Kidney (tissue), 14 donors: Measurements from ENCODE around the gene ARFGEF3. TPM values are rescaled to one million over a fixed set of nuclear protein-coding genes. Genes with fewer than 3 reads are reported as not detected.

Source experiments
- DNase-seq, 5 donors: peaks; one replicate each; pipeline ENCODE4 v3.0.0-alpha.2; 2013 to 2020
- FAIRE-seq: peaks from 2 replicates; lab custom pipeline; 2012; peaks lifted over from hg19 to GRCh38; lab: Jason Lieb, UNC
- H3K27ac ChIP-seq, 2 donors: one replicate each; pipeline ENCODE4 v1.7.0; 2013; ENCODE audit warnings: low read depth in 2 of 2, low read length in 2 of 2, inconsistent platforms in 1 of 2
- H3K27me3 ChIP-seq: one replicate; pipeline ENCODE4 v1.7.1; 2013; ENCODE audit warnings: low read length, inconsistent platforms; ENCODE audit not compliant: control insufficient read depth, insufficient read depth
- H3K36me3 ChIP-seq, 3 donors: one replicate each; pipeline versions ENCODE4 v1.7.0 to v1.7.1; 2013; ENCODE audit warnings: low read length in 3 of 3, control low read depth in 1 of 3, inconsistent platforms in 1 of 3; ENCODE audit not compliant: insufficient read depth in 3 of 3, control insufficient read depth in 2 of 3
- H3K4me1 ChIP-seq, 3 donors: one replicate each; pipeline versions ENCODE4 v1.7.0 to v1.7.1; 2013; ENCODE audit warnings: low read length in 3 of 3, inconsistent platforms in 1 of 3, low read depth in 1 of 3; ENCODE audit not compliant: control insufficient read depth in 2 of 3, insufficient read depth in 2 of 3
- H3K4me3 ChIP-seq, 3 donors: one replicate each; pipeline versions ENCODE4 v1.7.0 to v1.8.1; 2013; ENCODE audit warnings: low read length in 3 of 3, control low read depth in 1 of 3, inconsistent platforms in 1 of 3
- H3K9ac ChIP-seq, 3 donors: one replicate each; pipeline versions ENCODE4 v1.7.0 to v1.7.1; 2013; ENCODE audit warnings: low read length in 3 of 3, control low read depth in 1 of 3, inconsistent platforms in 1 of 3
- H3K9me3 ChIP-seq, 3 donors: one replicate each; pipeline versions ENCODE4 v1.7.0 to v1.7.1; 2013; ENCODE audit warnings: low read length in 3 of 3, control low read depth in 1 of 3, inconsistent platforms in 1 of 3; ENCODE audit not compliant: control insufficient read depth in 2 of 3, insufficient read depth in 1 of 3
- intact Hi-C: fragments of 100-400 bp; cut with DNase I; formaldehyde crosslinking; loops from one replicate; pipeline ENCODE4 v1.11.1; 2022
- polyA plus RNA-seq: library from polyadenylated mRNA; stranded (reverse); fragments of 350-450 nt; fragmentation: Illumina TruSeq; extraction: RNeasy Lipid Tissue Mini Kit (QIAGEN cat#74804); gene quantifications from one replicate; pipeline ENCODE4 v1.2.3, GENCODE V29; 2014; ENCODE audit warnings: low read depth, low replicate concordance; ENCODE audit not compliant: insufficient read depth
- total RNA-seq: library from RNA; stranded (reverse); fragmentation: NEBNext Ultra II Directional; extraction: Animal tissue kit (Norgen Biotek cat#: 25700); gene quantifications from one replicate; pipeline ENCODE4 v1.2.1, GENCODE V29; 2021
- TF ChIP-seq, protein P1 (sequence below): IDR thresholded peaks from 3 replicates; pipeline ENCODE4 v1.5.1; 2012; ENCODE audit warnings: mild to moderate bottlenecking, moderate library complexity, borderline replicate concordance; ENCODE audit not compliant: insufficient read depth; ENCODE audit errors: extremely low read depth
- donor health status: control.
- donor health status: control.
- donor health status: control.
- donor health status: control.
- donor health status: control.
- donor health status: DM: yes; HTN: yes; CAD: no.
- donor health status: Normal renal cell carcinoma (clear cell type).

Gene ARFGEF3
- total and polyA plus RNA-seq, 2 donors from 2014 or later, result 1.2 to 7.8 TPM

DNA sequence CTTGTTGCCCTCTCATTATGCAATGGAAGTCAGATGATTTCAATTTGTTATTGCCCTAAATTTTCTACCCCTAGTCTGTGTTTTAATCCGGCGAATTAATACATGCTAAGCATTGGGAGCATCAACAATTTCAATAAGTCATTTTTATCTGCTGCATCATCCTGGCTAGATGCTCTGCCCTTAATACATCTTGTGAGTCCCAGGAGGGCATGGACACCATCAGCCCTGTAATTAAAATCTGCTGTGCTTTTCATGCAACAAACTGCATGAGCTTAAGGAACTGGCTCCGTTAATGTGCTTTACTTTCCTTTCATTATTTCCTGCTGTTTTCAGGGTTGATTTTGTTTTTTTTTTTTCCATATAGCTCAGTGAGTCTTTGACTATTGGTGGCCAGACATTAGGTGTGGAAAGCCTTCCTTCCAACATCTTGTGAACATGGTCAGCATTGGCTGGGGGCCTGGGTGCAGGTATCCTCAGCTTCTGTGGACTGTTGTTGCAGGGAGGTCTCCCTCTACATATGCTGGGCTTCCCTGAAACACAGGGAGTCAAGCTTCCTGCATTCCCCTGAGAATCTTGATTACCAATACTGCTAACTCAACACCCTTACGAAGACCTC is 65.1 kb downstream of the ARFGEF3 start:
- Histone ChIP-seq H3K27me3 (no peaks in the 10 kb centered on the region), H3K4me3 (peak overlapping the region in 1 of 3 donors; percentile 35), H3K9me3 (no peaks in the 10 kb centered on the region), H3K36me3 (no peaks in the 10 kb centered on the region), H3K4me1 (no peaks in the 10 kb centered on the region), H3K9ac (no peak overlapping the region), H3K27ac (no peak overlapping the region)
- FAIRE-seq, result no peak
- TF ChIP-seq, protein P1, sequence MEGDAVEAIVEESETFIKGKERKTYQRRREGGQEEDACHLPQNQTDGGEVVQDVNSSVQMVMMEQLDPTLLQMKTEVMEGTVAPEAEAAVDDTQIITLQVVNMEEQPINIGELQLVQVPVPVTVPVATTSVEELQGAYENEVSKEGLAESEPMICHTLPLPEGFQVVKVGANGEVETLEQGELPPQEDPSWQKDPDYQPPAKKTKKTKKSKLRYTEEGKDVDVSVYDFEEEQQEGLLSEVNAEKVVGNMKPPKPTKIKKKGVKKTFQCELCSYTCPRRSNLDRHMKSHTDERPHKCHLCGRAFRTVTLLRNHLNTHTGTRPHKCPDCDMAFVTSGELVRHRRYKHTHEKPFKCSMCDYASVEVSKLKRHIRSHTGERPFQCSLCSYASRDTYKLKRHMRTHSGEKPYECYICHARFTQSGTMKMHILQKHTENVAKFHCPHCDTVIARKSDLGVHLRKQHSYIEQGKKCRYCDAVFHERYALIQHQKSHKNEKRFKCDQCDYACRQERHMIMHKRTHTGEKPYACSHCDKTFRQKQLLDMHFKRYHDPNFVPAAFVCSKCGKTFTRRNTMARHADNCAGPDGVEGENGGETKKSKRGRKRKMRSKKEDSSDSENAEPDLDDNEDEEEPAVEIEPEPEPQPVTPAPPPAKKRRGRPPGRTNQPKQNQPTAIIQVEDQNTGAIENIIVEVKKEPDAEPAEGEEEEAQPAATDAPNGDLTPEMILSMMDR, result no peak
- intact Hi-C loops, result no loop called here
- DNase-seq, result no peak

DNA sequence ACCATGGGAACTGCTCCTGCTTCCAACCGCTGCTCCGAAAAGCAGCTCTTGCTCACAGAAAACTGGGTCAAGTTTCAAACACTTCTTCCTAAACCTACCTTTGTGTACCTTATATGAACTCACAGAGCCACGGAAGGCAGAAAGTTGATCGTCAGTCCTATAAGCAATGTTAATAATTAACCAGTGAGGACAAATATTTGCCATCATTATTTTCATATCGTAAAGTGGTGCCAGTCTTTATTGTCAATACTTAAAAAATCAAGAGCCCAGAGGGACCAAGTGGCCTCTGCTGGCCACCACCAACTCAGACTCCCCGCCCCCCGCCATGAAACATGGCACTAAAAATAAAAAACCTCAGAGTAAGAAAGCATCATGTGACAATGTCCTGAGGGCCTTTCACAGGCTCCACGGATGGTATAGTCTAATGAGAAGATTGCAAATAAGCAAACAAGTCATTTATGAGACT is 65.6 kb downstream of the ARFGEF3 start:
- FAIRE-seq, result no peak
- Histone ChIP-seq H3K4me3 (peak overlapping the region in 1 of 3 donors; percentile 35), H3K36me3 (no peaks in the 10 kb centered on the region), H3K27ac (no peak overlapping the region), H3K9me3 (no peaks in the 10 kb centered on the region), H3K27me3 (no peaks in the 10 kb centered on the region), H3K4me1 (no peaks in the 10 kb centered on the region), H3K9ac (no peak overlapping the region)
- intact Hi-C loops, result no loop called here
- DNase-seq, result no peak
- TF ChIP-seq, protein P1, result no peak

DNA sequence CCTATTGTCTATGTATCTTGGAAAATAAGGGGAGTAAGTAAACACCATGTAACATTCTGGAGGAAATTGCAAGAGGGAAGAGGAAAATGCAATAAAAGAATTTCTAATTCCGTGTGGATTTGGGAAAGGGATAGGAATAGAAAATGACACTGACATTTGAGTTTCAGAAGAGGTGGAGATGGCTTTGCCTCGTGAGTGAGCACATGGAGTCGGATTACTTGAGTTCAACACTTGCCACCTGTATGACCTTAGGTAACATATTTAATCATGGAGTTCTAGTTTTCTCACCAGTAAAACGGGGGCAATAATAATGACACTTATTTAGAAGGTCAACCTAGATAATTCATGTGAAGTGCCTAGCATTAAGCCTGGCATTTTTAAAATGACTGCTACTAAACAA is 67.3 kb downstream of the ARFGEF3 start:
- DNase-seq, result no peak
- FAIRE-seq, result no peak
- intact Hi-C loops, result no loop called here
- Histone ChIP-seq H3K27ac (no peak overlapping the region), H3K9ac (no peak overlapping the region), H3K9me3 (no peaks in the 10 kb centered on the region), H3K27me3 (no peaks in the 10 kb centered on the region), H3K36me3 (no peaks in the 10 kb centered on the region), H3K4me1 (no peaks in the 10 kb centered on the region), H3K4me3 (no peak overlapping the region)
- TF ChIP-seq, protein P1, result no peak

DNA sequence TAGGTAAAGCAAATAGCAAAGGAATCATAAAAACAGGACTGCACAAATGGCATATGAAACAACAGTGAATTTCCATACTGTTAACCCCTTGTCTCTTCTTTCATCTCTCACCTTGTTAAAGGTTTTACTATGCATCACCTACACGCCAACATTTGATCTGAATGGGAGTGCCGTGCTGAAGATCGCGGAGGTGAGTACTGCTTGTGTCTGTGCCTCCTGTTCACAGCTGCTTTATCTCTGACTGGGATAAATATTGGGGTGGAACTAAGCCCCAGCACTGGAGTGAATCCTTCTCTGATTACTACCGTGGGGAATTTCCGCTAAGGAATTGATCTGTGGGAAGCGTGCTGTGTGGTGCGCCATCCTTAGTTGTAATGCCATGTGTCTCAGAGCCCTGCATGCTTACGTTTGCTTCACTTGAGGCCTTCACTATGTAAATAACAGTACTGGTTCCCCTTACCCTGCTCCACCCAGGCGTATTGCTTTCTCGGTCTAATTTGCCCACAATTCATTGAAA is 68.0 kb downstream of the ARFGEF3 start:
- Histone ChIP-seq H3K4me3 (no peak overlapping the region), H3K9me3 (no peaks in the 10 kb centered on the region), H3K9ac (no peak overlapping the region), H3K27me3 (no peaks in the 10 kb centered on the region), H3K36me3 (no peaks in the 10 kb centered on the region), H3K27ac (no peak overlapping the region), H3K4me1 (no peaks in the 10 kb centered on the region)
- DNase-seq (no peak), FAIRE-seq (no peak)
- intact Hi-C loops, result no loop called here
- TF ChIP-seq, protein P1, result no peak
